Measurements from ENCODE around the gene TSPAN5.
"Not testable (repeated sequence)": the region's sequence is repeated elsewhere in the genome, so short reads cannot be mapped to it uniquely, and the experiment has no call there.

Gene TSPAN5

GRCh38 chr4:98658287-98659105 lies at the start of gene TSPAN5:
TSPAN5 (minus strand) TSS chr4:98658611.
- in situ Hi-C loops (cut with HindIII; ENCODE audit: low sequenced_read_pairs) = no loop called here

GRCh38 chr4:98706935-98707334 lies 48.5 kb upstream of the TSPAN5 start:
- in situ Hi-C loops (cut with HindIII; ENCODE audit: low sequenced_read_pairs) = no loop called here

- in situ Hi-C loops (cut with HindIII; ENCODE audit: low sequenced_read_pairs) = no loop called here
Measured at GRCh38 chr4:98706200-98706813, 47.9 kb upstream of the TSPAN5 start.

DNA sequence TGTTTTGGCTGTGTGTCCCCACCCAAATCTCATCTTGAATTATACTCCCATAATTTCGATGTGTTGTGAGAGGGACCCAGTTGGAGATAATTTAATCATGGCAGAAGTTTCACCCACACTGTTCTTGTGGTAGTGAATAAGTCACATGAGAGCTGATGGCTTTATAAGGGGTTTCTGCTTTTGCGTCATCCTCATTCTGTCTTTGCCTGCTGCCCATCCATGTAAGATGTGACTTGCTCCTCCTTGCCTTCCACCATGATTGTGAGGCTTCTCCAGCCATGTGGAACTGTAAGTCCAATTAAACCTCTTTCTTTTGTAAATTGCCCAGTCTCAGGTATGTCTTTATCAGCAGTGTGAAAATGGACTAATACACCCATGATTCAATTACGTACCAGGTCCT lies 47.2 kb upstream of the TSPAN5 start:
- in situ Hi-C loops (cut with HindIII; ENCODE audit: low sequenced_read_pairs) = not testable (repeated sequence)

DNA sequence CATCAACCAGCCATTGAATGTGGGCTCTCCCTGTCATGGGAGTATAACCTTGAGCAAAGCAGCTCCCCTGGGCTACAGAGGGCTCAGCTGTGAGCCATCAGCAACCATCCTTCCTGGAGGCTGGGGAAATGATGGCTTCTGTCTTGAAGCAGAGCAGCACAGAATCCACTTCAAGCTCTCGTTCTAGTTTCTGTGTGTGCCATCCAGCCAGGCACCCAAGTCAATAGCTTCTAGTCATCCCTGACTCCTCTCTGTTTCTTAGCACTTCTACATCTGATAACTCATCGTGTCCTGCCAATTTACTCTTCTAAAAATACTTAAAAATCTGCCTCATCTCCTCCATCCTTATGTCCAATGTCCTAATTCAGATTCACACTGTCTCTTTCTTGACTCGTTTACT lies 42.2 kb upstream of the TSPAN5 start:
- in situ Hi-C loops (cut with HindIII; ENCODE audit: low sequenced_read_pairs) = no loop called here

GRCh38 chr4:98694076-98694475 lies 35.7 kb upstream of the TSPAN5 start:
- in situ Hi-C loops (cut with HindIII; ENCODE audit: low sequenced_read_pairs) = no loop called here

DNA sequence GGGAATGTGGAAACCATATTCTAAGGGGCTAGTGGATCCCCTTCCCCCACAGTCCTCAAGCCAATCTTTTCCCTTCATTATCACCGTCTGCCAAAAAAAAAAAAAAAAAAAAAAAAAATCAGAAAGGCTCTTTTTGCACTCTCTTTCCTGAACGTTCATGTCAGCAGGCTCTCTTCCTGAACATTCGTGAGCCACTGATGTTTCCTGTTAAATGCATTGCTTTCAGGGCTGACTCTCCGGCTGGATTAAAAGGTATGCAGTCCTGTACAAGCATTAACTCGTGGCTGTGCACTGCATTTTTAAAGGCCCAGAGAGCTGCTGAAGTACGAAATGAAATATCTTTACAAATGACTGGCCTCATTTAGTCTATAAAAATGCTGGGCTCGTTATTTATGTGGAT lies 34.0 kb upstream of the TSPAN5 start:
- in situ Hi-C loops (cut with HindIII; ENCODE audit: low sequenced_read_pairs) = no loop called here

GRCh38 chr4:98691588-98691987 lies 33.2 kb upstream of the TSPAN5 start:
- in situ Hi-C loops (cut with HindIII; ENCODE audit: low sequenced_read_pairs) = no loop called here

DNA sequence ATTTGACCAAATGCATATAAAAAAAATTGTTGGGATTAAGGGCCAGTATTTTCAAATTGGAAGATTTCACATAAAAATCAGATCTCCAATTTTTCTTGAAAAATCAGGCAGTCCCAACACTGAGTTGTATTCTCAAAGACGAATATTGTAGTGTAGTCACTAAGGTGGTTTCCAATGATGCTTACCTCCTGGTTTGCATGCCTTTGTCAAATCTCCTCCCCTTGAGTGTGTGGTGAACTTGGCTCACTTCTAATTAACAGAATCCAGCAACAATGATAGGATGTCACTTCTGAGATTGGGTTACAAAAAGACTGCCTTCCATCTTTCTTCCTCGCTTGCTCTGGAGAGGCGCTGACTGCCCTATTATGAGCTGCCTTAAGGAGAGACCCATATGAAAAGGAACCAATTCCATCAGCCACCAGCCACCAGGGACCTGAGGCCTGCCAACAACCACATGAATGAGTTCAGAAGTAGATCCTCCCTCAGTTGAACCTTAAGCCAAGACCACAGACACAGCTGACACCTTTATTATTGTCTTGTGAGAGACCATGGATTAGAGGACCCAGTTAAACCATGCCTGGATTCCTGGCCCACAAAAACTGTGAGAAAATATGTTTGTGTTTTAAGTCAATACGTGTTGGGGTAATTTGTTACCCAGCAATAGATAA lies 31.2 kb upstream of the TSPAN5 start:
- in situ Hi-C loops (cut with HindIII; ENCODE audit: low sequenced_read_pairs) = no loop called here

DNA sequence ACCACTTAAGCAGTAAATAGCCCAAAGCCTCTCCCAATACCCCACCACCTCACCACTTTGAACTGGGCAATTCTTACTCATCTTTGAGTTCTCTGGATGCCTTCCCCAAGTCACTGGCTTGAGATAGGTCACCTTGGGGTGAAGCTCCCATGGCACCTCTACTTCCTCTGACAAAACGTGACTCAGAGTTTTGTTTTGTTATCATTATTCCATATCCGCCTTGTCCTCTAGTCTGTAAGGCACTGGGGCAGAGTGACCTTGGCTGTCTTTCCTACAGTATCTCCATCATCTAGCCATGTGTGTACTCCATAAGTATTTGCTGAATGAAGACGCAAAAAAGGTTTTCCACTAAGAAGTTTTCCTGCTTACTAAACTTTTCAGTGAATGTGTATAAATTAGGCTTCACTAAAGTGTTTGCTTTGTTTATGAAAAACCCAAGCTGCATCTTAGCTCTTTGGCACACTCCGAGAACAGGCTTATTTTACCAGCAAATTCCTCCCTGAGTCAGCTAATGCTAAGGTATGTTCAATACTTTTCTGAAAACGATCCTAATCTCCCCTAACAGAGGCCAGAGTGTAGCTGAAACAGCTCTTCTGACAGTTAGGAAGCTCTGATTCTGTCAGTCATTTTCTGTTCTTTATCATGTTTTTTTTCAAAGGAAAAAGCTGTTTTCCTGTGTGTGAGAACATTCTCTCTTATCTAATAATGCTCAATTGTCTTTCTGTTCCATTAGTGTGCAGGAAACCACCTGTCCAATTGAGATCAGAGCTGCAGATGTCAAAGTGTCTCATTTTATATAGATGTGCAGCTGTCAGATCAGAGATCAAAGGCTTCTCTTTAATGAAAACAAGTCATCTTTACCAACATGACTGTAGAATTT lies 30.2 kb upstream of the TSPAN5 start:
- in situ Hi-C loops (cut with HindIII; ENCODE audit: low sequenced_read_pairs) = no loop called here

DNA sequence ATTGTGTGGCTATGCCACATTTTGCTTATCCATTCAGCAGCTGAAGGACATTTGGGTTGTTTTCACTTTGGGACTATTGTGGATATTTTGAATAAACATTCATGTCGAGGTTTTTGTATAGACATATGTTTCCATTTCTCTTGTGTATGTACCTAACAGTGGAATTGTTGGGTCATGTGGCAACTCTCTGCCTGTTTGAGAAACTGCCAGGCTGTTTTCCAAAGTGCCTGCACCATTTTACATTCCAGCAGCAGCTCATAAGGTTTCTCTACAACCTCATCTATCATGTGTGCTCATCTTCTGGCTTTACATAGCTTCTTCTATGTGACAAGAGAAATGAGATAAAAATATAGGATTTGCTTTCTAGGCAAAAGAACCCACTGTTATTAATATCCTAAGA lies 29.5 kb upstream of the TSPAN5 start:
- in situ Hi-C loops (cut with HindIII; ENCODE audit: low sequenced_read_pairs) = no loop called here

DNA sequence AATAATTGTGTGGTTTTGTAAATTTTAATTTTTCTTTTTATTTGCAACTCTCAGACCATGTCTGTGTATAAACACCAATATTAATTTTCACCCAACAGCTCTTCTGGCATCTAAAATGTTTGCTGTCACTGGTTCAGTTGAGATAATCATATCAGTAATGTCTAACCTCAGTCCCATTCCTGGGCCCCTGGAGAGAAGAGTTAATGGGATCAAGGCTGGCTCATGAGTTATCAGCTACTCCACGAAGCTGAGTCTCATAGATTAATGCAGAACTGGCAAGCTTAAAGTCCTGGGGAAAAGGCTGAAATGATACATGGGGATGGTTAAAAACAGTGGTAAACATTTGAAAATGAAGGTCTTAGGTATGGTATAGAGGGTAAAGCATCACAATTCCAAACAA lies 28.4 kb upstream of the TSPAN5 start:
- in situ Hi-C loops (cut with HindIII; ENCODE audit: low sequenced_read_pairs) = no loop called here

GRCh38 chr4:98686043-98686707 lies 27.8 kb upstream of the TSPAN5 start:
- in situ Hi-C loops (cut with HindIII; ENCODE audit: low sequenced_read_pairs) = no loop called here

- in situ Hi-C loops (cut with HindIII; ENCODE audit: low sequenced_read_pairs) = no loop called here
Measured at GRCh38 chr4:98685225-98686042, 27.0 kb upstream of the TSPAN5 start.

GRCh38 chr4:98682719-98683118 lies 24.3 kb upstream of the TSPAN5 start:
- in situ Hi-C loops (cut with HindIII; ENCODE audit: low sequenced_read_pairs) = no loop called here

DNA sequence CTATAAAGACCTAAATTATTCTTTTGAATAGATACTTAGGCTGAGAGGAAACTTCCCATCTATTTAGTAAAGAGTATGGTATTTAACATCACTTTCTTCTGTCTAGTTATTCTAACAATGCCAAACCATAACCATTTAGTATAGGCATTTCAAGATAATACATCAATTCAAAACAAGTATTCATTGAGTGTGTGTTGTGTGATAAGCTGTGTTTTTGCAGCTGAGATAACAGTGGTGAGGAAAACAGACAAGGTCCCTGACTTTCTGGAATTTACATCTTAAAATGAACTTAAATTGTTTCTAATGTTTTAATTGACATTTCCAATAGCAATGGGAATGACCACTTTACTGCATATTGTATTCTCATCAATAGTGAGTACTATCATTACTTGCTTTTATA lies 22.4 kb upstream of the TSPAN5 start:
- in situ Hi-C loops (cut with HindIII; ENCODE audit: low sequenced_read_pairs) = no loop called here

DNA sequence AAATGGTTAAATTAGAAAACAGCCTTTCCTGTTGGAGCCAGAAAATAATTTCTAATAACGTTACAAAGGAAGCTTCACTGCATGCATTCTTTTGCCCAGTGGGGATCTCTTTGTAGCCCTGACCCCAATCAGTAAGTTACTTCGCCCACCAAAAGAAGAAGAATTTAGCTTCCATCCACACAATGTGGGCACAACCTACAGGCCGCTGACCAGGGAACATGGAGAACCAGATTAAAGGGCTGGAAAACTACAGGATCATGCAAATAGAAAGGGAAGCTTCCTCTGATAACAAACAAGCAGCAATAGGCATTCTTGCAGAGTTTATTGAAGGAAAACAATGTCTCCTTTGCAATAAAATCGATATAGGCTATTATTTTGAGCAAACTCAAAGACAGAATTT lies 21.3 kb upstream of the TSPAN5 start:
- in situ Hi-C loops (cut with HindIII; ENCODE audit: low sequenced_read_pairs) = no loop called here

- in situ Hi-C loops (cut with HindIII; ENCODE audit: low sequenced_read_pairs) = no loop called here
Measured at GRCh38 chr4:98677799-98678198, 19.4 kb upstream of the TSPAN5 start.

DNA sequence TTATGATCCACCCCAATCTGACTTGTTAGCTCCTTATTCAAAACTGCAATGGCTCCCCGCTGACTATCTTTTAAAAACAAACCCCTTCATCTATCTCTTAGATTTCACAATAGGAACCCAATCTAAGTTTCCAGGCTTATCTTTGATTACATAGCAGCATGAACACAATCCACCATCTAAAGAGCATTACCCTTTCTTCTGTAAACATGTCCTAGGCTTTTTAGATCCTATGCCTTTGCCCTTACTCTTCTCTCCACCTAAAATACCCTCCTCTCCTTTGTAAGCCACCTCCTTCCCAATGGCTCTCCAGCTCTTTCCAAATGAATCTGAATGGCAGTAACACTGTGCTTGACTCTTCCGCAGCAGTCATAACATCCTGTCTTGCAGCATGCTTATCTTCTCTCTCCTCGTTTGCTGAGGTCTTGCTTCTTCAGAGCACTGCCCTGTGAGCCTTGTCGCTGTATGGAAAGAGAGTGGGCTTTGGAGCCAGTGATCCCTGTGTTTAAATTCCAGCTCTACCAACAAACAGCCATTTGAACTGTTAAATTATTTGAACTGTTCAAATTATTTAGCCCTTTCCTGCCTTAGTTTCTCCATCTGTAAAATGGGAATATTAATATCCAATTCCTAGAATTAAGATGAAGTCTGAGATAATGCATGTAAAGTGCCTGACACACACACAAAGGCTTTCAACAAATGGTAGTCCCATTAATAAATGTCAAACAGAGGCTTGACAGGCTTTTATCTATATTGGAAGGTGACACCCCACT lies 16.2 kb upstream of the TSPAN5 start:
- in situ Hi-C loops (cut with HindIII; ENCODE audit: low sequenced_read_pairs) = no loop called here

Measured in DLD1 (cell line).